HepG2 (cell line): ENCODE data around the gene C16orf54. TPM values are rescaled to one million over a fixed set of nuclear protein-coding genes. Genes with fewer than 3 reads are reported as not detected.

ENCODE experiments used
- CC2D1A ChIP-seq: sonication (generic); formaldehyde crosslinking; IDR thresholded peaks from 2 replicates; pipeline ENCODE4 v1.8.1; 2023; ENCODE audit warnings: mild to moderate bottlenecking, missing genetic modification reagents
- FOXO1 ChIP-seq: sonication (generic); formaldehyde crosslinking; IDR thresholded peaks from 2 replicates; pipeline ENCODE4 v1.4.0; 2020; ENCODE audit warnings: missing genetic modification reagents
- KDM5A ChIP-seq: fragments of 200-600 bp; sonication (generic); IDR thresholded peaks from 2 replicates; pipeline ENCODE4 v1.7.0; 2018; ENCODE audit warnings: antibody characterized with exemption, mild to moderate bottlenecking, low read length, borderline replicate concordance
- MIER3 ChIP-seq: IDR thresholded peaks from 2 replicates; pipeline ENCODE4 v1.6.1; 2016; ENCODE audit warnings: missing compliant biosample characterization, borderline replicate concordance
- NFIC ChIP-seq: IDR thresholded peaks from 2 replicates; pipeline ENCODE4 v1.6.1; 2012; ENCODE audit warnings: mild to moderate bottlenecking, low read length, inconsistent platforms
- NFKB2 ChIP-seq: sonication (generic); formaldehyde crosslinking; IDR thresholded peaks from 2 replicates; pipeline ENCODE4 v1.4.0; 2020; ENCODE audit warnings: missing genetic modification reagents, borderline replicate concordance
- NR2C2 ChIP-seq: sonication (generic); formaldehyde crosslinking; IDR thresholded peaks from 2 replicates; pipeline ENCODE4 v1.4.0; 2020; ENCODE audit warnings: missing genetic modification reagents, mild to moderate bottlenecking, moderate library complexity, borderline replicate concordance
- PAX8 ChIP-seq: sonication (generic); formaldehyde crosslinking; IDR thresholded peaks from 2 replicates; pipeline ENCODE4 v1.8.0; 2022; ENCODE audit warnings: mild to moderate bottlenecking, missing genetic modification reagents, borderline replicate concordance
- PAXIP1 ChIP-seq: sonication (generic); formaldehyde crosslinking; conservative IDR thresholded peaks from 2 replicates; pipeline ENCODE4 v1.4.0; 2020; ENCODE audit warnings: mild to moderate bottlenecking, missing genetic modification reagents, moderate library complexity
- RFX5 ChIP-seq: IDR thresholded peaks from 2 replicates; pipeline ENCODE4 v1.6.1; 2011; ENCODE audit warnings: low read depth, low read length, improper control_type of control experiment
- SALL2 ChIP-seq: sonication (generic); formaldehyde crosslinking; IDR thresholded peaks from 2 replicates; pipeline ENCODE4 v1.8.1; 2023; ENCODE audit warnings: mild to moderate bottlenecking, missing genetic modification reagents, inconsistent platforms
- SNRNP70 ChIP-seq: fragments of 200-400 bp; formaldehyde crosslinking; IDR thresholded peaks from 2 replicates; pipeline ENCODE4 v1.6.1; 2017; ENCODE audit warnings: mild to moderate bottlenecking, low read depth, low read length, moderate library complexity
- TRAFD1 ChIP-seq: sonication (generic); formaldehyde crosslinking; IDR thresholded peaks from 2 replicates; pipeline ENCODE4 v1.5.1; 2020; ENCODE audit warnings: missing genetic modification reagents, mild to moderate bottlenecking, borderline replicate concordance
- ZFP91 ChIP-seq: sonication (generic); formaldehyde crosslinking; IDR thresholded peaks from 2 replicates; pipeline ENCODE4 v1.9.0; 2022; ENCODE audit warnings: missing genetic modification reagents, mild to moderate bottlenecking, borderline replicate concordance
- ZNF629 ChIP-seq: sonication (generic); formaldehyde crosslinking; conservative IDR thresholded peaks from 2 replicates; pipeline ENCODE4 v1.5.0; 2020; ENCODE audit warnings: missing genetic modification reagents
- ZNF639 ChIP-seq: conservative IDR thresholded peaks from 2 replicates; pipeline ENCODE4 v1.6.1; 2018; ENCODE audit warnings: missing genetic modification reagents
- ZNF75D ChIP-seq: sonication (generic); formaldehyde crosslinking; IDR thresholded peaks from 2 replicates; pipeline ENCODE4 v1.8.1; 2023; ENCODE audit warnings: missing genetic modification reagents, mild to moderate bottlenecking, borderline replicate concordance
- polyA plus RNA-seq, 8 experiments: library from polyadenylated mRNA; depleted of rRNA in 3 of 8; stranded (reverse) in 7 of 8; unstranded in 1 of 8; fragments of >200 nt; fragmentation: Illumina TruSeq in 4 of 8; extraction: Trizol in 4 of 8; gene quantifications; 2 replicates each; pipeline versions ENCODE4 v1.2.1 to v1.2.3, GENCODE V29; 2011 to 2016; ENCODE audit warnings: low read depth in 4 of 8, missing spikeins in 1 of 8, mixed read lengths in 1 of 8; ENCODE audit not compliant: insufficient read depth in 1 of 8
- total RNA-seq, 5 experiments: library from RNA; depleted of rRNA; stranded (reverse); fragments of >200 nt; fragmentation: Illumina TruSeq; extraction: Trizol; gene quantifications; 2 replicates each; pipeline ENCODE4 v1.2.3, GENCODE V29; 2016; ENCODE audit warnings: low read depth in 1 of 5
- TF ChIP-seq, protein P1 (sequence below): sonication (generic); formaldehyde crosslinking; IDR thresholded peaks from 2 replicates; pipeline ENCODE4 v1.8.0; 2022; ENCODE audit warnings: low read depth, missing genetic modification reagents

C16orf54 gene
- total and polyA plus RNA-seq, 2 of the 13 experiments (the other 11 are each of a cell fraction or from before 2014, with no cell fraction given): not detected

GRCh38 chr16:29765167-29766032 is 19.6 kb upstream of the C16orf54 start (continued):
- peak; percentile 93 for TF ChIP-seq ZFP91
- peak; percentile 88; the same call in 1 of the 2 replicates for TF ChIP-seq NFKB2 (CRISPR knock-in tag)
- TF ChIP-seq PAXIP1 (CRISPR knock-in tag): peak; percentile 99
- 0 out of 2 replicates have a peak, but pooled peaks have one; percentile 43 for TF ChIP-seq ZNF639 (CRISPR knock-in tag)
- TF ChIP-seq NR2C2 (CRISPR knock-in tag): peak; percentile 74
- 0 out of 2 replicates have a peak, but pooled peaks have one; percentile 37 for TF ChIP-seq PAX8
- TF ChIP-seq CC2D1A (CRISPR knock-in tag): no peak
- TF ChIP-seq, protein P1, sequence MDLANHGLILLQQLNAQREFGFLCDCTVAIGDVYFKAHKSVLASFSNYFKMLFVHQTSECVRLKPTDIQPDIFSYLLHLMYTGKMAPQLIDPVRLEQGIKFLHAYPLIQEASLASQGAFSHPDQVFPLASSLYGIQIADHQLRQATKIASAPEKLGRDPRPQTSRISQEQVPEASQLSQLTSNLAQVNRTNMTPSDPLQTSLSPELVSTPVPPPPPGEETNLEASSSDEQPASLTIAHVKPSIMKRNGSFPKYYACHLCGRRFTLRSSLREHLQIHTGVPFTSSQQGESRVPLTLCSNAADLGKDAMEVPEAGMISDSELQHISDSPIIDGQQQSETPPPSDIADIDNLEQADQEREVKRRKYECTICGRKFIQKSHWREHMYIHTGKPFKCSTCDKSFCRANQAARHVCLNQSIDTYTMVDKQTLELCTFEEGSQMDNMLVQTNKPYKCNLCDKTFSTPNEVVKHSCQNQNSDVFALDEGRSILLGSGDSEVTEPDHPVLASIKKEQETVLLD (CRISPR knock-in tag): no peak
- TF ChIP-seq KDM5A: no peak
- TF ChIP-seq NFIC: peak; percentile 59; the same call in 1 of the 2 replicates
- TF ChIP-seq FOXO1 (CRISPR knock-in tag): peak; percentile 85
- TF ChIP-seq TRAFD1: 0 out of 2 replicates have a peak, but pooled peaks have one; percentile 37
- TF ChIP-seq ZNF75D (CRISPR knock-in tag): no peak
- TF ChIP-seq SNRNP70: no peak
- TF ChIP-seq ZNF629 (CRISPR knock-in tag): peak; percentile 79
- TF ChIP-seq SALL2 (CRISPR knock-in tag): peak; percentile 80; the same call in 1 of the 2 replicates
- TF ChIP-seq RFX5: no peak
- TF ChIP-seq MIER3 (CRISPR knock-in tag): peak; percentile 90; the same call in 1 of the 2 replicates
